GM12878 (cell line): ENCODE results near the gene NLGN1.

Experiments used
- BACH1 ChIP-seq: fragments of 450-650 bp; IDR thresholded peaks from 2 replicates; pipeline ENCODE4 v1.6.1; 2017; ENCODE audit warnings: mild to moderate bottlenecking, borderline replicate concordance
- CTCF ChIP-seq, 3 experiments: IDR thresholded peaks in 2 of 3; conservative IDR thresholded peaks in 1 of 3; 2 replicates each; pipeline ENCODE4 v1.5.1; 2011; ENCODE audit warnings: low read depth in 3 of 3, low read length in 3 of 3, mild to moderate bottlenecking in 3 of 3, control low read depth in 2 of 3, moderate library complexity in 2 of 3, inconsistent platforms in 1 of 3, mixed read lengths in 1 of 3; ENCODE audit not compliant: control insufficient read depth in 2 of 3, insufficient read depth in 1 of 3; ENCODE audit errors: extremely low read depth in 1 of 3
- GABPA ChIP-seq: IDR thresholded peaks from 2 replicates; pipeline ENCODE4 v1.6.1; 2014; ENCODE audit warnings: antibody characterized with exemption, low read depth, mild to moderate bottlenecking, inconsistent platforms
- IKZF1 ChIP-seq: fragments of 450-650 bp; conservative IDR thresholded peaks from 2 replicates; pipeline ENCODE4 v1.6.1; 2017; ENCODE audit warnings: antibody characterized with exemption, mild to moderate bottlenecking
- IRF4 ChIP-seq: IDR thresholded peaks from 2 replicates; pipeline ENCODE4 v1.6.1; 2011; ENCODE audit warnings: low read depth, low read length
- MXI1 ChIP-seq: fragments of 150-350 bp; IDR thresholded peaks from 2 replicates; pipeline ENCODE4 v1.6.1; 2011; ENCODE audit warnings: low read depth, mild to moderate bottlenecking, inconsistent platforms, low read length, improper control_type of control experiment
- NFIC ChIP-seq: IDR thresholded peaks from 2 replicates; pipeline ENCODE4 v1.6.1; 2012; ENCODE audit warnings: low read depth, mild to moderate bottlenecking, inconsistent platforms, low read length, moderate library complexity
- POLR2A ChIP-seq: IDR thresholded peaks from 2 replicates; pipeline ENCODE4 v1.6.1; 2011; ENCODE audit warnings: low read depth, mild to moderate bottlenecking, low read length
- RELA ChIP-seq: fragments of 450-650 bp; IDR thresholded peaks from 2 replicates; pipeline ENCODE4 v1.8.0; 2014; ENCODE audit warnings: borderline replicate concordance; ENCODE audit not compliant: partially characterized antibody
- SRF ChIP-seq, 2 experiments: IDR thresholded peaks; 2 replicates each; pipeline ENCODE4 v1.6.1; 2011; ENCODE audit warnings: low read depth in 2 of 2, low read length in 2 of 2, mild to moderate bottlenecking in 1 of 2, moderate library complexity in 1 of 2
- YY1 ChIP-seq: IDR thresholded peaks from 2 replicates; pipeline ENCODE4 v1.6.1; 2011; ENCODE audit warnings: low read depth, mild to moderate bottlenecking, low read length

DNA sequence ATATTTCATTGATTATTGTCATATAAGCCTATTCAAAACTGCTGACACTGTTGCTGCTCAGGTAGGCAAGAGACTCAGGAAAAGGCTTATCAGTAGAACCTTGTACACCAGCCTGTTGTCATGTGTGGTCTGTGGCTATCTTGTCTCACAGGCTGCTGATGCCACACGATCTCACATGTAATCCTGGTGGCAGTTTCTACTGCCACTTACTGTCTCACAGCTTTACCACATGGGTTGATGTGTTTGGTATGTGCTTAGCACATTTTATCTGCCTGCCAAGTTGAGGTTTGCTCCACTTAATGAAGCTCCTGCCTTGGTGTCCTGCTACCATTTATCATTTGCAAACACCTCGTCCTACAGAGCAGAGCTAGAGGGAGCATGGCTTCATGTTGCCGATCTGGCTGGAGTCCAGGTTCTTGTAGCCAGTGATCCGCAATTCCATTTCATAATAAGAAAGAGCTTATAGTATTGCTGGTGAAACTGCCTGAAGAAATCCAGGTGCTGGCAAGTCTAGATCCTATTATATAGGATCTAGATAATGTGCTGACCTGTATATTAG is 637.9 kb downstream of the NLGN1 start:
- TF ChIP-seq RELA (no peak), BACH1 (no peak), YY1 (no peak), NFIC (no peak), CTCF (IDR thresholded peaks at IDR 0.05 in 2 of 3, conservative IDR thresholded peaks at IDR 0.05 in 1 of 3; ENCODE audit: control insufficient read depth in 2 of 3, extremely low read depth in 1 of 3, insufficient read depth in 1 of 3, low read depth in 3 of 3, low read length in 3 of 3) (no peak), GABPA (no peak), IKZF1 (no peak), SRF (IDR thresholded peaks at IDR 0.05; ENCODE audit: low read depth in 2 of 2, low read length in 2 of 2) (no peak), POLR2A (no peak), MXI1 (no peak), IRF4 (no peak)
